Kidney capillary endothelial cell (primary cell): ENCODE results near the gene TDP1.

ENCODE experiments used
- DNase-seq: peaks from one replicate; pipeline ENCODE4 v3.0.0-alpha.2; 2018; ENCODE audit warnings: low spot score

The TDP1 gene

GRCh38 chr14:89955745-89956660, at the start of gene TDP1:
Gene TDP1, plus strand, starts transcription at chr14:89955927. Its CDS starts 7,188 bp downstream, at chr14:89963115.
- DNase-seq: peak; percentile 95

GRCh38 chr14:89906000-89906399, 49.7 kb upstream of the TDP1 start:
- DNase-seq: no peak

GRCh38 chr14:89907655-89908054, 48.1 kb upstream of the TDP1 start:
- no peak for DNase-seq

- no peak for DNase-seq
These were observed 46.8 kb upstream of the TDP1 start for GRCh38 chr14:89908712-89909450.

- no peak for DNase-seq
These were observed 46.1 kb upstream of the TDP1 start for GRCh38 chr14:89909586-89909985.

- no peak for DNase-seq
These were observed 45.1 kb upstream of the TDP1 start for GRCh38 chr14:89910691-89911009.

- DNase-seq: no peak
These were observed 44.5 kb upstream of the TDP1 start for GRCh38 chr14:89911010-89911919.

GRCh38 chr14:89912221-89912620, 43.5 kb upstream of the TDP1 start:
- DNase-seq: no peak

- peak; percentile 63 for DNase-seq
These were observed 43.0 kb upstream of the TDP1 start for GRCh38 chr14:89912667-89913211.

GRCh38 chr14:89915114-89915878, 40.4 kb upstream of the TDP1 start:
- peak; percentile 69 for DNase-seq

GRCh38 chr14:89918721-89919120, 37.0 kb upstream of the TDP1 start:
- DNase-seq: no peak

- DNase-seq: no peak
These were observed 35.7 kb upstream of the TDP1 start for GRCh38 chr14:89920056-89920455.

- no peak for DNase-seq
These were observed 34.4 kb upstream of the TDP1 start for GRCh38 chr14:89921346-89921745.

- peak; percentile 54 for DNase-seq
These were observed 33.5 kb upstream of the TDP1 start for GRCh38 chr14:89922031-89922907.

- no peak for DNase-seq
These were observed 31.5 kb upstream of the TDP1 start for GRCh38 chr14:89924268-89924667.

GRCh38 chr14:89926694-89927093, 29.0 kb upstream of the TDP1 start:
- no peak for DNase-seq

GRCh38 chr14:89927186-89927865, 28.4 kb upstream of the TDP1 start:
- no peak for DNase-seq

GRCh38 chr14:89933002-89933401, 22.7 kb upstream of the TDP1 start:
- no peak for DNase-seq

GRCh38 chr14:89936654-89937185, 19.0 kb upstream of the TDP1 start:
- DNase-seq: no peak
